GM12878 (cell line): ENCODE data around the gene SET. TPM values are rescaled to one million over a fixed set of nuclear protein-coding genes. Genes with fewer than 3 reads are reported as not detected.
A peak's percentile ranks its signal among the peaks of the same experiment; 100 is the strongest.

Experiments
- ATAC-seq: fragments of 200-7000 bp; cut with Tn5 transposase; 3 replicates; pipeline ENCODE4 v1.9.1; 2020; ENCODE audit warnings: mild to moderate bottlenecking, moderate library complexity
- BruUV-seq: library from RNA; stranded (reverse); fragments of 400-500 nt; replicated peaks from 2 replicates; lab custom pipeline; 2021; lab: Mats Ljungman, UMichigan
- CTCF ChIA-PET: fragments of 300-600 bp; sonication (Branson Sonifier 250); formaldehyde crosslinking; extraction: SDS; loops from one replicate; lab custom pipeline; 2021; ENCODE audit warnings: inconsistent platforms; lab: Yijun Ruan, JAX
- POLR2A ChIA-PET: fragments of 350-600 bp; formaldehyde crosslinking; extraction: SDS; loops from one replicate; lab custom pipeline; 2021; ENCODE audit warnings: inconsistent platforms; lab: Charles Lee
- RAD21 ChIA-PET: fragments of 300-600 bp; sonication (Branson Sonifier 250); formaldehyde crosslinking; loops from one replicate; lab custom pipeline; 2023; ENCODE audit warnings: antibody characterized with exemption; ENCODE audit not compliant: unreplicated experiment; lab: Charles Lee
- SMC1A ChIA-PET: fragments of 300-600 bp; sonication (Branson Sonifier 250); formaldehyde crosslinking; loops from one replicate; lab custom pipeline; 2023; ENCODE audit not compliant: unreplicated experiment, uncharacterized antibody; lab: Charles Lee
- DNase-seq: peaks from one replicate; pipeline ENCODE4 v3.0.0-alpha.2; 2011; ENCODE audit warnings: low read depth, low spot score
- FAIRE-seq: peaks from 3 replicates; lab custom pipeline; 2011; peaks lifted over from hg19 to GRCh38; lab: Jason Lieb, UNC
- H2AFZ ChIP-seq: 2 replicates; pipeline ENCODE4 v1.6.0; 2011; ENCODE audit warnings: low read depth, low read length, control low read depth; ENCODE audit not compliant: control insufficient read depth
- H3K27ac ChIP-seq: 2 replicates; pipeline ENCODE4 v1.5.1; 2011; ENCODE audit warnings: control low read depth; ENCODE audit not compliant: control insufficient read depth, insufficient read depth
- H3K27me3 ChIP-seq, 2 experiments: replicated peaks in 1 of 2; 2 replicates each; pipeline versions ENCODE4 v1.6.0 to v1.6.1; 2011; ENCODE audit warnings: low read length in 1 of 2; ENCODE audit not compliant: control insufficient read depth in 2 of 2, insufficient read depth in 2 of 2
- H3K36me3 ChIP-seq, 2 experiments: 2 replicates each; pipeline ENCODE4 v1.5.1; 2011; ENCODE audit warnings: low read length in 1 of 2; ENCODE audit not compliant: control insufficient read depth in 2 of 2, insufficient read depth in 2 of 2
- H3K4me1 ChIP-seq: 2 replicates; pipeline ENCODE4 v1.6.1; 2011; ENCODE audit warnings: mild to moderate bottlenecking, low read length, moderate library complexity, mixed read lengths; ENCODE audit not compliant: control insufficient read depth, insufficient read depth
- H3K4me2 ChIP-seq: 2 replicates; pipeline ENCODE4 v1.6.0; 2011; ENCODE audit warnings: control low read depth; ENCODE audit not compliant: control insufficient read depth, insufficient read depth
- H3K4me3 ChIP-seq: fragments of 200-600 bp; sonication (generic); 2 replicates; pipeline ENCODE4 v1.5.1; 2016
- H3K79me2 ChIP-seq: 2 replicates; pipeline ENCODE4 v1.6.0; 2011; ENCODE audit warnings: low read length; ENCODE audit not compliant: control insufficient read depth, insufficient read depth
- H3K9ac ChIP-seq: 2 replicates; pipeline ENCODE4 v1.8.0; 2011; ENCODE audit warnings: low read length, control low read depth, mixed read lengths; ENCODE audit not compliant: control insufficient read depth, insufficient read depth
- H3K9me3 ChIP-seq: replicated peaks from 3 replicates; pipeline ENCODE4 v1.5.1; 2011; ENCODE audit warnings: mild to moderate bottlenecking, low read length; ENCODE audit not compliant: control insufficient read depth, insufficient read depth
- H4K20me1 ChIP-seq: 2 replicates; pipeline ENCODE4 v1.6.0; 2011; ENCODE audit not compliant: control insufficient read depth, insufficient read depth
- BRCA1 ChIP-seq: IDR thresholded peaks from 2 replicates; pipeline ENCODE4 v1.6.1; 2011; ENCODE audit warnings: low read depth, low read length, improper control_type of control experiment
- CREM ChIP-seq: IDR thresholded peaks from 2 replicates; pipeline ENCODE4 v1.6.1; 2014; ENCODE audit warnings: antibody characterized with exemption, low read depth
- HDGF ChIP-seq: fragments of 450-650 bp; IDR thresholded peaks from 2 replicates; pipeline ENCODE4 v1.6.1; 2016; ENCODE audit warnings: antibody characterized with exemption
- IKZF1 ChIP-seq: fragments of 450-650 bp; conservative IDR thresholded peaks from 2 replicates; pipeline ENCODE4 v1.6.1; 2017; ENCODE audit warnings: antibody characterized with exemption, mild to moderate bottlenecking
- JUNB ChIP-seq: IDR thresholded peaks from 2 replicates; pipeline ENCODE4 v1.6.1; 2016; ENCODE audit warnings: antibody characterized with exemption, mild to moderate bottlenecking
- MYC ChIP-seq: IDR thresholded peaks from 2 replicates; pipeline ENCODE4 v1.6.1; 2011; ENCODE audit warnings: mild to moderate bottlenecking, low read length, moderate library complexity, inconsistent platforms; ENCODE audit not compliant: insufficient read depth, insufficient replicate concordance, insufficient read length, severe bottlenecking
- NR2F1 ChIP-seq: fragments of 450-650 bp; conservative IDR thresholded peaks from 2 replicates; pipeline ENCODE4 v1.6.1; 2017; ENCODE audit warnings: mild to moderate bottlenecking
- POLR2A ChIP-seq: IDR thresholded peaks from 2 replicates; pipeline ENCODE4 v1.6.1; 2011; ENCODE audit warnings: low read depth, mild to moderate bottlenecking, low read length
- RB1 ChIP-seq: fragments of 450-650 bp; formaldehyde crosslinking; IDR thresholded peaks from 2 replicates; pipeline ENCODE4 v1.6.1; 2017; ENCODE audit warnings: mild to moderate bottlenecking, borderline replicate concordance
- RCOR1 ChIP-seq: conservative IDR thresholded peaks from 2 replicates; pipeline ENCODE4 v1.6.1; 2012; ENCODE audit warnings: low read depth, low read length, improper control_type of control experiment
- RELA ChIP-seq: fragments of 450-650 bp; IDR thresholded peaks from 2 replicates; pipeline ENCODE4 v1.8.0; 2014; ENCODE audit warnings: borderline replicate concordance; ENCODE audit not compliant: partially characterized antibody
- SMARCA5 ChIP-seq: fragments of 450-650 bp; IDR thresholded peaks from 2 replicates; pipeline ENCODE4 v1.6.1; 2017; ENCODE audit warnings: mild to moderate bottlenecking
- TAF1 ChIP-seq: IDR thresholded peaks from 2 replicates; pipeline ENCODE4 v1.6.1; 2011; ENCODE audit warnings: mild to moderate bottlenecking, low read depth, low read length, borderline replicate concordance
- TCF12 ChIP-seq: IDR thresholded peaks from 2 replicates; pipeline ENCODE4 v1.6.1; 2011; ENCODE audit warnings: low read depth, mild to moderate bottlenecking, low read length
- WGBS: methylation state at CpG from one replicate; pipeline ENCODE4 v1.1.6; 2016; ENCODE audit warnings: low lambda C conversion rate; ENCODE audit not compliant: insufficient replicate concordance, insufficient coverage; ENCODE audit errors: missing lambda C conversion rate; 5-methylcytosine and 5-hydroxymethylcytosine counted together
- in situ Hi-C: fragments of 300-500 bp; cut with MboI; formaldehyde crosslinking; loops from 9 replicates; pipeline ENCODE4 v1.14.3; 2018; ENCODE audit warnings: mixed read lengths
- intact Hi-C: fragments of 100-400 bp; cut with micrococcal nuclease; formaldehyde crosslinking; loops from one replicate; pipeline ENCODE4 v1.14.2; 2022; ENCODE audit not compliant: unreplicated experiment
- polyA plus RNA-seq, 11 experiments: library from polyadenylated mRNA; depleted of rRNA in 4 of 11; unstranded in 6 of 11; stranded (reverse) in 5 of 11; fragments of >200 nt; fragmentation: Nextera tagmentation in 4 of 11; fragmentation: Illumina TruSeq in 1 of 11; extraction: Ambion mirVana in 4 of 11; extraction: Trizol in 1 of 11; gene quantifications; 1 replicate in 1 of 11; 2 replicates in 10 of 11; pipeline versions ENCODE4 v1.2.1 to v1.2.3, GENCODE V29; 2011 to 2016; ENCODE audit warnings: inconsistent platforms in 2 of 11, missing spikeins in 2 of 11, low read depth in 1 of 11
- total RNA-seq, 4 experiments: library from RNA; depleted of rRNA in 3 of 4; stranded (reverse); fragments of >200 nt in 3 of 4; fragmentation: Illumina TruSeq in 1 of 4; extraction: Trizol in 1 of 4; gene quantifications; 2 replicates each; pipeline versions ENCODE4 v1.2.1 to v1.2.3, GENCODE V29; 2013 to 2021
- TF ChIP-seq, protein P1 (sequence below): fragments of 450-650 bp; IDR thresholded peaks from 2 replicates; pipeline ENCODE4 v1.6.1; 2017; ENCODE audit warnings: mild to moderate bottlenecking, moderate library complexity
- TF ChIP-seq, protein P2 (sequence below): fragments of 150-350 bp; IDR thresholded peaks from 2 replicates; pipeline ENCODE4 v1.6.1; 2016; ENCODE audit warnings: low read depth, low read length

SET gene
- total and polyA plus RNA-seq, 10 of the 15 experiments (the other 5 are each of a cell fraction or from before 2014, with no cell fraction given) = 284 to 706 (median 445) TPM

DNA sequence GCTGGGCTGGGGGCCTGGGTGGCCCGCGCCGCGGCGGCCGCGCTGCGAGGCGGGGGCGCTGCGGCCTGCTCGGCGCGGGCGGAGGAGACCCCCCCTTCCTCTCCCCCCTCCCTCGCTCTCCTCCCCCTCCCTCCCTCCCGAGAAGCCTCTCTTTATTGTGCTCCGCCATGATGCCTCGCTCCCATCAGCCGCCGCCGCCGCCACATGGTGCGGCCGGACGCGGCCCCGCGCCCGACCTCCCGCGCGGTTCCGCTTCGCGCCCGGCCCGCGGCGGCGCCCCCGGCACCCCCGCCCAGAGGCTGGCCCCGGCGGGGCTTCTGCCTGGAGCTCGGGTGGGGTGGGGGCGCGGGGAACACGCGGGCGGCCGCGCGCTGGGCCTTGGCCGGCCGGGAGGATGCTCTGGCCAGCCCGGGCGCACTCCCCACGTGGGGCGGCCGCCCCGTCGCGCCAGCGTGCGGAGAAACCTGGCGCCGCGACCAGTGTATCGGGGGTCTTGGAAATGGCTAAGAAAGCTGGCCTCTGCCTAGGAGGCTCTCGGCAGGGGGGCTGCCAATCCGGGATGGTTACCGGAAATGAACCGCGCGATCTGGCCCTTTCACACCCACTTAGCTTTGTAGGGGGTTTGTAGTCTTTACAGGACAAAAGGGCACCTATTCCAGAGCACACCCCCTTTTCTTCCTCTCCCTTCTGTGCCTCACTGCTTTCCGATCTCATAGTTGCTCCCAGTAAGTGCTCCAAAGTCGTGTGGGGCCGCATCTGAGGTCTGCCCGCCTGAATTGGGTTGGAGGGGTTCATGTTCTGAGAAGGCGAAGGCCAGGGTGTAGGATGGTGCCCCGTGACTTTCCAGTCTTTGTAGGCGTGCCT, 1.0 kb downstream of the SET start:
- no TSS peak for BruUV-seq
- TF ChIP-seq, protein P1, sequence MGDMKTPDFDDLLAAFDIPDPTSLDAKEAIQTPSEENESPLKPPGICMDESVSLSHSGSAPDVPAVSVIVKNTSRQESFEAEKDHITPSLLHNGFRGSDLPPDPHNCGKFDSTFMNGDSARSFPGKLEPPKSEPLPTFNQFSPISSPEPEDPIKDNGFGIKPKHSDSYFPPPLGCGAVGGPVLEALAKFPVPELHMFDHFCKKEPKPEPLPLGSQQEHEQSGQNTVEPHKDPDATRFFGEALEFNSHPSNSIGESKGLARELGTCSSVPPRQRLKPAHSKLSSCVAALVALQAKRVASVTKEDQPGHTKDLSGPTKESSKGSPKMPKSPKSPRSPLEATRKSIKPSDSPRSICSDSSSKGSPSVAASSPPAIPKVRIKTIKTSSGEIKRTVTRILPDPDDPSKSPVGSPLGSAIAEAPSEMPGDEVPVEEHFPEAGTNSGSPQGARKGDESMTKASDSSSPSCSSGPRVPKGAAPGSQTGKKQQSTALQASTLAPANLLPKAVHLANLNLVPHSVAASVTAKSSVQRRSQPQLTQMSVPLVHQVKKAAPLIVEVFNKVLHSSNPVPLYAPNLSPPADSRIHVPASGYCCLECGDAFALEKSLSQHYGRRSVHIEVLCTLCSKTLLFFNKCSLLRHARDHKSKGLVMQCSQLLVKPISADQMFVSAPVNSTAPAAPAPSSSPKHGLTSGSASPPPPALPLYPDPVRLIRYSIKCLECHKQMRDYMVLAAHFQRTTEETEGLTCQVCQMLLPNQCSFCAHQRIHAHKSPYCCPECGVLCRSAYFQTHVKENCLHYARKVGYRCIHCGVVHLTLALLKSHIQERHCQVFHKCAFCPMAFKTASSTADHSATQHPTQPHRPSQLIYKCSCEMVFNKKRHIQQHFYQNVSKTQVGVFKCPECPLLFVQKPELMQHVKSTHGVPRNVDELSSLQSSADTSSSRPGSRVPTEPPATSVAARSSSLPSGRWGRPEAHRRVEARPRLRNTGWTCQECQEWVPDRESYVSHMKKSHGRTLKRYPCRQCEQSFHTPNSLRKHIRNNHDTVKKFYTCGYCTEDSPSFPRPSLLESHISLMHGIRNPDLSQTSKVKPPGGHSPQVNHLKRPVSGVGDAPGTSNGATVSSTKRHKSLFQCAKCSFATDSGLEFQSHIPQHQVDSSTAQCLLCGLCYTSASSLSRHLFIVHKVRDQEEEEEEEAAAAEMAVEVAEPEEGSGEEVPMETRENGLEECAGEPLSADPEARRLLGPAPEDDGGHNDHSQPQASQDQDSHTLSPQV = 0 out of 2 replicates have a peak, but pooled peaks have one; percentile 29
- TF ChIP-seq RELA = no peak
- TF ChIP-seq BRCA1 = no peak
- TF ChIP-seq, protein P2, sequence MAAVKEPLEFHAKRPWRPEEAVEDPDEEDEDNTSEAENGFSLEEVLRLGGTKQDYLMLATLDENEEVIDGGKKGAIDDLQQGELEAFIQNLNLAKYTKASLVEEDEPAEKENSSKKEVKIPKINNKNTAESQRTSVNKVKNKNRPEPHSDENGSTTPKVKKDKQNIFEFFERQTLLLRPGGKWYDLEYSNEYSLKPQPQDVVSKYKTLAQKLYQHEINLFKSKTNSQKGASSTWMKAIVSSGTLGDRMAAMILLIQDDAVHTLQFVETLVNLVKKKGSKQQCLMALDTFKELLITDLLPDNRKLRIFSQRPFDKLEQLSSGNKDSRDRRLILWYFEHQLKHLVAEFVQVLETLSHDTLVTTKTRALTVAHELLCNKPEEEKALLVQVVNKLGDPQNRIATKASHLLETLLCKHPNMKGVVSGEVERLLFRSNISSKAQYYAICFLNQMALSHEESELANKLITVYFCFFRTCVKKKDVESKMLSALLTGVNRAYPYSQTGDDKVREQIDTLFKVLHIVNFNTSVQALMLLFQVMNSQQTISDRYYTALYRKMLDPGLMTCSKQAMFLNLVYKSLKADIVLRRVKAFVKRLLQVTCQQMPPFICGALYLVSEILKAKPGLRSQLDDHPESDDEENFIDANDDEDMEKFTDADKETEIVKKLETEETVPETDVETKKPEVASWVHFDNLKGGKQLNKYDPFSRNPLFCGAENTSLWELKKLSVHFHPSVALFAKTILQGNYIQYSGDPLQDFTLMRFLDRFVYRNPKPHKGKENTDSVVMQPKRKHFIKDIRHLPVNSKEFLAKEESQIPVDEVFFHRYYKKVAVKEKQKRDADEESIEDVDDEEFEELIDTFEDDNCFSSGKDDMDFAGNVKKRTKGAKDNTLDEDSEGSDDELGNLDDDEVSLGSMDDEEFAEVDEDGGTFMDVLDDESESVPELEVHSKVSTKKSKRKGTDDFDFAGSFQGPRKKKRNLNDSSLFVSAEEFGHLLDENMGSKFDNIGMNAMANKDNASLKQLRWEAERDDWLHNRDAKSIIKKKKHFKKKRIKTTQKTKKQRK = no peak
- no peak for TF ChIP-seq JUNB
- TF ChIP-seq HDGF = peak; percentile 46; the same call in 1 of the 2 replicates
- TF ChIP-seq SMARCA5 = 0 out of 2 replicates have a peak, but pooled peaks have one; percentile 60
- peak; percentile 19; the same call in 1 of the 2 replicates for TF ChIP-seq CREM
- peak; percentile 34; the same call in 1 of the 2 replicates for TF ChIP-seq RB1
- TF ChIP-seq RCOR1 = no peak
- TF ChIP-seq POLR2A = peak; percentile 53
- 0 out of 2 replicates have a peak, but pooled peaks have one; percentile 35 for TF ChIP-seq TAF1
- TF ChIP-seq NR2F1 = 0 out of 2 replicates have a peak, but pooled peaks have one; percentile 17
- TF ChIP-seq TCF12 = no peak
- TF ChIP-seq MYC = no peak
- peak; percentile 48 for TF ChIP-seq IKZF1

More for the DNA sequence above, 1.0 kb downstream of the SET start:
- Histone ChIP-seq H3K27ac (peak overlapping the region; percentile 65), H3K79me2 (peaks cover 82% of the 10 kb centered on the region), H3K4me3 (peak overlapping the region; percentile 100), H3K4me1 (peaks cover 12% of the 10 kb centered on the region; the same call in 1 of the 2 replicates), H3K4me2 (peak overlapping the region; percentile 68), H3K9ac (peak overlapping the region; percentile 74), H2AFZ (no peak overlapping the region), H3K9me3 (no peaks in the 10 kb centered on the region), H3K36me3 (peaks cover 2 to 17% of the 10 kb centered on the region in 2 experiments), H3K27me3 (no peaks in the 10 kb centered on the region), H4K20me1 (peaks cover 3% of the 10 kb centered on the region; the same call in 1 of the 2 replicates)
- ATAC-seq = no peak
- FAIRE-seq = no peak
- POLR2A ChIA-PET = interaction anchor here (0.6 to 2.1 kb wide), 4 partner anchors 10 to 1298 kb away, joined by 3 to 7 read pairs (median 3); partner anchors contain the start of genes ENDOG and ZDHHC12
- SMC1A ChIA-PET = interaction anchor here (1.0 kb wide), 1 partner anchor 44 kb away, joined by 3 read pairs; no protein-coding TSS in a partner anchor
- WGBS = 1% methylated on average over 54 of the region's 83 CpGs
- intact Hi-C loops (loop anchor here (10.0 kb wide), 1 partner anchor 135 kb away; the partner anchor contains the start of gene SPTAN1), in situ Hi-C loops (no loop called here)
- RAD21 ChIA-PET = interaction anchor here (1.0 kb wide), 1 partner anchor 46 kb away, joined by 3 read pairs; no protein-coding TSS in a partner anchor
- CTCF ChIA-PET = interaction anchor here (2.0 to 2.5 kb wide), 2 partner anchors 10 to 12 kb away, joined by 6 to 9 read pairs; partner anchors contain the start of gene PKN3
- DNase-seq = no peak
